DND-41 (cell line): ENCODE data around the gene FRAT2.

ENCODE experiments used
- ATAC-seq: fragments of 200-7000 bp; cut with Tn5 transposase; 3 replicates; pipeline ENCODE4 v1.9.1; 2021; ENCODE audit warnings: low read depth; ENCODE audit not compliant: insufficient read depth
- DNase-seq: peaks from one replicate; pipeline ENCODE4 v3.0.0-alpha.2; 2020
- H2AFZ ChIP-seq: 2 replicates; pipeline ENCODE4 v1.6.0; 2012; ENCODE audit warnings: low read depth, low read length
- H3K27ac ChIP-seq: 2 replicates; pipeline ENCODE4 v1.5.1; 2012; ENCODE audit warnings: low read length, inconsistent platforms
- H3K27me3 ChIP-seq: fragments of 200-600 bp; sonication (generic); 2 replicates; pipeline ENCODE4 v1.6.0; 2012; ENCODE audit warnings: low read length, mild to moderate bottlenecking, inconsistent platforms; ENCODE audit not compliant: insufficient read depth, poor library complexity
- H3K36me3 ChIP-seq: 2 replicates; pipeline ENCODE4 v1.5.1; 2012; ENCODE audit warnings: low read length, inconsistent platforms; ENCODE audit not compliant: insufficient read depth
- H3K4me1 ChIP-seq: 2 replicates; pipeline ENCODE4 v1.5.1; 2012; ENCODE audit warnings: mild to moderate bottlenecking, low read length; ENCODE audit not compliant: insufficient read depth
- H3K4me2 ChIP-seq: 2 replicates; pipeline ENCODE4 v1.6.0; 2012; ENCODE audit warnings: mild to moderate bottlenecking, moderate library complexity, low read length, inconsistent platforms; ENCODE audit not compliant: insufficient read depth
- H3K4me3 ChIP-seq, 2 experiments: fragments of 200-600 bp in 1 of 2; shearing (Covaris generic) in 1 of 2; 2 replicates each; pipeline ENCODE4 v1.5.1; 2012 to 2016; ENCODE audit warnings: inconsistent platforms in 2 of 2, low read length in 2 of 2, mild to moderate bottlenecking in 2 of 2, low read depth in 1 of 2, moderate library complexity in 1 of 2
- H3K79me2 ChIP-seq: 2 replicates; pipeline ENCODE4 v1.6.0; 2012; ENCODE audit warnings: low read length, inconsistent platforms; ENCODE audit not compliant: insufficient read depth
- H3K9ac ChIP-seq: 2 replicates; pipeline ENCODE4 v1.6.0; 2012; ENCODE audit warnings: low read depth, mild to moderate bottlenecking, inconsistent platforms, low read length, moderate library complexity
- H3K9me3 ChIP-seq: 2 replicates; pipeline ENCODE4 v1.5.1; 2012; ENCODE audit warnings: low read length, moderate library complexity, mild to moderate bottlenecking, inconsistent platforms; ENCODE audit not compliant: insufficient read depth, severe bottlenecking
- H4K20me1 ChIP-seq: 2 replicates; pipeline ENCODE4 v1.6.0; 2012; ENCODE audit warnings: low read length; ENCODE audit not compliant: insufficient read depth
- CTCF ChIP-seq: IDR thresholded peaks from 2 replicates; pipeline ENCODE4 v1.5.1; 2012; ENCODE audit warnings: borderline replicate concordance, low read length, moderate library complexity, mild to moderate bottlenecking; ENCODE audit not compliant: poor library complexity, severe bottlenecking; ENCODE audit errors: extremely low read depth
- EZH2 ChIP-seq: IDR thresholded peaks from 3 replicates; pipeline ENCODE4 v1.6.1; 2012; ENCODE audit warnings: borderline replicate concordance, low read depth, mild to moderate bottlenecking, moderate library complexity, low read length, inconsistent platforms; ENCODE audit not compliant: severe bottlenecking

FRAT2 gene

GRCh38 chr10:97336006-97336405 lies 1.5 kb upstream of the FRAT2 start:
- H3K4me2 ChIP-seq: no peak overlapping the region

GRCh38 chr10:97335188-97335619 lies 675 bp upstream of the FRAT2 start:
- TF ChIP-seq CTCF: no peak
- no peak for TF ChIP-seq EZH2

More at GRCh38 chr10:97336006-97336405, 1.5 kb upstream of the FRAT2 start:
- H3K4me3 ChIP-seq: no peak overlapping the region
- H3K4me1 ChIP-seq: peaks cover 33% of the 10 kb centered on the region
- no peak for TF ChIP-seq EZH2
- no peak for TF ChIP-seq CTCF
- peaks cover 27% of the 10 kb centered on the region for H4K20me1 ChIP-seq
- no peak for ATAC-seq
- no peaks in the 10 kb centered on the region for H3K9me3 ChIP-seq
- H2AFZ ChIP-seq: no peak overlapping the region
- DNase-seq: no peak
- H3K79me2 ChIP-seq: peaks cover 29% of the 10 kb centered on the region
- H3K27ac ChIP-seq: no peak overlapping the region
- H3K36me3 ChIP-seq: peaks cover 3% of the 10 kb centered on the region; the same call in 1 of the 2 replicates
- H3K27me3 ChIP-seq: peaks cover 10% of the 10 kb centered on the region
- H3K9ac ChIP-seq: no peak overlapping the region

GRCh38 chr10:97333601-97334369 lies 744 bp downstream of the FRAT2 start:
- ATAC-seq (peak; percentile 23), DNase-seq (peak; percentile 39)
- Histone ChIP-seq H3K4me2 (peak overlapping the region; percentile 98), H3K27me3 (peaks cover 10% of the 10 kb centered on the region), H3K36me3 (peaks cover 9% of the 10 kb centered on the region), H3K9ac (peak overlapping the region; percentile 75), H4K20me1 (peaks cover 35% of the 10 kb centered on the region), H3K27ac (peak overlapping the region; percentile 98), H3K79me2 (peaks cover 30% of the 10 kb centered on the region), H3K4me1 (peaks cover 35% of the 10 kb centered on the region), H3K9me3 (no peaks in the 10 kb centered on the region), H3K4me3 (peak overlapping the region; percentile 61 to 68; a peak in 3 of 4 replicates), H2AFZ (peak overlapping the region; percentile 90)
- no peak for TF ChIP-seq CTCF
- TF ChIP-seq EZH2: no peak

More at GRCh38 chr10:97335188-97335619, 675 bp upstream of the FRAT2 start:
- no peak; the same call in 1 of the 3 replicates for ATAC-seq
- Histone ChIP-seq H2AFZ (peak overlapping the region; percentile 90), H3K4me1 (peaks cover 35% of the 10 kb centered on the region), H4K20me1 (peaks cover 31% of the 10 kb centered on the region), H3K79me2 (peaks cover 30% of the 10 kb centered on the region), H3K9ac (peak overlapping the region; percentile 75), H3K27me3 (peaks cover 10% of the 10 kb centered on the region), H3K27ac (peak overlapping the region; percentile 98), H3K4me3 (peak overlapping the region; percentile 44 to 68; a peak in 3 of 4 replicates), H3K4me2 (peak overlapping the region; percentile 98), H3K9me3 (no peaks in the 10 kb centered on the region), H3K36me3 (peaks cover 4% of the 10 kb centered on the region; the same call in 1 of the 2 replicates)
- no peak for DNase-seq
